HEK293 (cell line): ENCODE data around the gene OR5A1.

ENCODE experiments used
- CTCF ChIA-PET: fragments of 350-600 bp; formaldehyde crosslinking; extraction: SDS; loops from one replicate; lab custom pipeline; 2021; ENCODE audit warnings: antibody characterized with exemption; lab: Yijun Ruan, JAX
- POLR2A ChIA-PET: fragments of 300-600 bp; formaldehyde crosslinking; extraction: SDS; loops from one replicate; lab custom pipeline; 2020; ENCODE audit warnings: antibody characterized with exemption, inconsistent platforms; lab: Yijun Ruan, JAX
- H3K27ac ChIP-seq: fragments of 200-500 bp; sonication (Bioruptor generic); 2 replicates; pipeline ENCODE4 v1.5.1; 2014; ENCODE audit warnings: low read depth, low read length, control low read depth, inconsistent platforms; ENCODE audit errors: extremely low read depth
- H3K36me3 ChIP-seq, 2 experiments: fragments of 200-500 bp in 1 of 2; sonication (Bioruptor generic) in 1 of 2; 1 replicate in 1 of 2; 2 replicates in 1 of 2; pipeline ENCODE4 v1.5.1; 2014 to 2017; ENCODE audit warnings: inconsistent platforms in 2 of 2, low read length in 2 of 2; ENCODE audit not compliant: control insufficient read depth in 2 of 2, insufficient read depth in 1 of 2
- H3K4me1 ChIP-seq: fragments of 200-500 bp; sonication (Bioruptor generic); 2 replicates; pipeline ENCODE4 v1.5.1; 2014; ENCODE audit warnings: mild to moderate bottlenecking, low read length, inconsistent platforms; ENCODE audit not compliant: control insufficient read depth, insufficient read depth
- H3K4me3 ChIP-seq: 2 replicates; pipeline ENCODE4 v1.5.1; 2011; ENCODE audit warnings: low read depth, mild to moderate bottlenecking, control low read depth, low read length, moderate library complexity
- H3K9me3 ChIP-seq: fragments of 200-500 bp; sonication (Bioruptor generic); 2 replicates; pipeline ENCODE4 v1.5.1; 2014; ENCODE audit warnings: low read depth, low read length, inconsistent platforms; ENCODE audit not compliant: control insufficient read depth, insufficient read depth
- GLI2 ChIP-seq: fragments of 450-650 bp; formaldehyde crosslinking; IDR thresholded peaks from 2 replicates; pipeline ENCODE4; 2017; ENCODE audit warnings: missing biosample characterization, missing genetic modification characterization, low read depth, borderline replicate concordance
- HOXC10 ChIP-seq: sonication (generic); formaldehyde crosslinking; IDR thresholded peaks from 2 replicates; pipeline ENCODE4 v1.8.1; 2023; ENCODE audit warnings: mild to moderate bottlenecking, missing genetic modification reagents
- INSM2 ChIP-seq: fragments of 450-650 bp; formaldehyde crosslinking; IDR thresholded peaks from 2 replicates; pipeline ENCODE4 v1.5.1; 2016; ENCODE audit warnings: missing biosample characterization, missing genetic modification characterization
- KLF16 ChIP-seq: fragments of 450-650 bp; formaldehyde crosslinking; IDR thresholded peaks from 2 replicates; pipeline ENCODE4 v1.5.1; 2017; ENCODE audit warnings: missing biosample characterization, missing genetic modification characterization
- MEIS1 ChIP-seq: sonication (generic); formaldehyde crosslinking; IDR thresholded peaks from 2 replicates; pipeline ENCODE4 v1.8.1; 2022; ENCODE audit warnings: missing genetic modification reagents, mild to moderate bottlenecking, borderline replicate concordance
- SP7 ChIP-seq: fragments of 450-650 bp; formaldehyde crosslinking; IDR thresholded peaks from 2 replicates; pipeline ENCODE4 v1.5.1; 2016; ENCODE audit warnings: missing biosample characterization, missing genetic modification characterization
- ZBTB6 ChIP-seq: fragments of 450-650 bp; formaldehyde crosslinking; IDR thresholded peaks from 2 replicates; pipeline ENCODE4 v1.5.1; 2017; ENCODE audit warnings: missing biosample characterization, missing genetic modification characterization
- ZBTB8A ChIP-seq: fragments of 450-650 bp; formaldehyde crosslinking; IDR thresholded peaks from 2 replicates; pipeline ENCODE4 v1.5.1; 2016; ENCODE audit warnings: missing biosample characterization, missing genetic modification characterization
- ZNF175 ChIP-seq: fragments of 450-650 bp; formaldehyde crosslinking; IDR thresholded peaks from 2 replicates; pipeline ENCODE4 v1.5.1; 2016; ENCODE audit warnings: missing biosample characterization, missing genetic modification characterization
- ZNF37A ChIP-seq: fragments of 450-650 bp; IDR thresholded peaks from 2 replicates; pipeline ENCODE4 v1.5.1; 2018; ENCODE audit warnings: missing biosample characterization, missing genetic modification characterization
- ZNF423 ChIP-seq: fragments of 450-650 bp; formaldehyde crosslinking; IDR thresholded peaks from 2 replicates; pipeline ENCODE4 v1.5.1; 2016; ENCODE audit warnings: missing biosample characterization, missing genetic modification characterization
- ZNF510 ChIP-seq: fragments of 450-650 bp; formaldehyde crosslinking; IDR thresholded peaks from 2 replicates; pipeline ENCODE4 v1.5.1; 2018; ENCODE audit warnings: mild to moderate bottlenecking, missing genetic modification characterization, missing biosample characterization; ENCODE audit not compliant: insufficient replicate concordance
- ZNF513 ChIP-seq: fragments of 450-650 bp; IDR thresholded peaks from 2 replicates; pipeline ENCODE4 v1.5.1; 2018; ENCODE audit warnings: missing biosample characterization, missing genetic modification characterization
- ZNF621 ChIP-seq: fragments of 450-650 bp; formaldehyde crosslinking; IDR thresholded peaks from 2 replicates; pipeline ENCODE4 v1.5.1; 2017; ENCODE audit warnings: missing biosample characterization, missing genetic modification characterization
- TF ChIP-seq, protein P1 (sequence below): fragments of 450-650 bp; formaldehyde crosslinking; IDR thresholded peaks from 2 replicates; pipeline ENCODE4 v1.5.1; 2016; ENCODE audit warnings: missing biosample characterization, missing genetic modification characterization, borderline replicate concordance
- TF ChIP-seq, protein P2 (sequence below): fragments of 450-650 bp; formaldehyde crosslinking; IDR thresholded peaks from 2 replicates; pipeline ENCODE4 v1.5.1; 2016; ENCODE audit warnings: missing biosample characterization, missing genetic modification characterization, low read depth
- TF ChIP-seq, protein P3 (sequence below): fragments of 450-650 bp; formaldehyde crosslinking; IDR thresholded peaks from 2 replicates; pipeline ENCODE4 v1.5.1; 2016; ENCODE audit warnings: missing biosample characterization, missing genetic modification characterization, borderline replicate concordance

OR5A1 gene

DNA sequence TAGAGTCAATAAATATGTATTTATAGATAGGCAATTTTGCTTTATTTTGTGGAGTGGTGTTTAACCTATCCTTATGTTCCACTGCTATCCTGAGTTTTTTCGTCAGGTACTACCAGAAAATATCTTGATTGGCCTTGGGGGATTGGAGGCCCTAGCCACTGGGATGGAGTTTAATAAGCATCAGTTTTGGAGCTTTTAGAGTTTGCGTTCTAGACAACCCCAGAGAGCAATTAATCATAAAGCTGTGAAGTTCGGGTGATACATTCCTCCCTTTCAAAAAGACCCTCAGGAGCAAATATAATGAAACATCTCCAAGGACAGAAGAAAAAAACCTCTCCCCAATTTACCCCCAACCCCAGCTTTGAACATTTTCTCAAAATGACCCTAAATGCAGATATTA, at the start of gene OR5A1:
OR5A1 (plus strand) TSS at position 301 of the 400 bp plus-strand sequence. CDS start 6,700 bp downstream, outside the sequence.
- TF ChIP-seq ZNF510, result no peak
- no peak for TF ChIP-seq KLF16
- TF ChIP-seq, protein P1, sequence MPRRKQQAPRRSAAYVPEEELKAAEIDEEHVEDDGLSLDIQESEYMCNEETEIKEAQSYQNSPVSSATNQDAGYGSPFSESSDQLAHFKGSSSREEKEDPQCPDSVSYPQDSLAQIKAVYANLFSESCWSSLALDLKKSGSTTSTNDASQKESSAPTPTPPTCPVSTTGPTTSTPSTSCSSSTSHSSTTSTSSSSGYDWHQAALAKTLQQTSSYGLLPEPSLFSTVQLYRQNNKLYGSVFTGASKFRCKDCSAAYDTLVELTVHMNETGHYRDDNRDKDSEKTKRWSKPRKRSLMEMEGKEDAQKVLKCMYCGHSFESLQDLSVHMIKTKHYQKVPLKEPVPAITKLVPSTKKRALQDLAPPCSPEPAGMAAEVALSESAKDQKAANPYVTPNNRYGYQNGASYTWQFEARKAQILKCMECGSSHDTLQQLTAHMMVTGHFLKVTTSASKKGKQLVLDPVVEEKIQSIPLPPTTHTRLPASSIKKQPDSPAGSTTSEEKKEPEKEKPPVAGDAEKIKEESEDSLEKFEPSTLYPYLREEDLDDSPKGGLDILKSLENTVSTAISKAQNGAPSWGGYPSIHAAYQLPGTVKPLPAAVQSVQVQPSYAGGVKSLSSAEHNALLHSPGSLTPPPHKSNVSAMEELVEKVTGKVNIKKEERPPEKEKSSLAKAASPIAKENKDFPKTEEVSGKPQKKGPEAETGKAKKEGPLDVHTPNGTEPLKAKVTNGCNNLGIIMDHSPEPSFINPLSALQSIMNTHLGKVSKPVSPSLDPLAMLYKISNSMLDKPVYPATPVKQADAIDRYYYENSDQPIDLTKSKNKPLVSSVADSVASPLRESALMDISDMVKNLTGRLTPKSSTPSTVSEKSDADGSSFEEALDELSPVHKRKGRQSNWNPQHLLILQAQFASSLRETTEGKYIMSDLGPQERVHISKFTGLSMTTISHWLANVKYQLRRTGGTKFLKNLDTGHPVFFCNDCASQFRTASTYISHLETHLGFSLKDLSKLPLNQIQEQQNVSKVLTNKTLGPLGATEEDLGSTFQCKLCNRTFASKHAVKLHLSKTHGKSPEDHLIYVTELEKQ (tag by site-specific recombination), result no peak
- TF ChIP-seq, protein P2, sequence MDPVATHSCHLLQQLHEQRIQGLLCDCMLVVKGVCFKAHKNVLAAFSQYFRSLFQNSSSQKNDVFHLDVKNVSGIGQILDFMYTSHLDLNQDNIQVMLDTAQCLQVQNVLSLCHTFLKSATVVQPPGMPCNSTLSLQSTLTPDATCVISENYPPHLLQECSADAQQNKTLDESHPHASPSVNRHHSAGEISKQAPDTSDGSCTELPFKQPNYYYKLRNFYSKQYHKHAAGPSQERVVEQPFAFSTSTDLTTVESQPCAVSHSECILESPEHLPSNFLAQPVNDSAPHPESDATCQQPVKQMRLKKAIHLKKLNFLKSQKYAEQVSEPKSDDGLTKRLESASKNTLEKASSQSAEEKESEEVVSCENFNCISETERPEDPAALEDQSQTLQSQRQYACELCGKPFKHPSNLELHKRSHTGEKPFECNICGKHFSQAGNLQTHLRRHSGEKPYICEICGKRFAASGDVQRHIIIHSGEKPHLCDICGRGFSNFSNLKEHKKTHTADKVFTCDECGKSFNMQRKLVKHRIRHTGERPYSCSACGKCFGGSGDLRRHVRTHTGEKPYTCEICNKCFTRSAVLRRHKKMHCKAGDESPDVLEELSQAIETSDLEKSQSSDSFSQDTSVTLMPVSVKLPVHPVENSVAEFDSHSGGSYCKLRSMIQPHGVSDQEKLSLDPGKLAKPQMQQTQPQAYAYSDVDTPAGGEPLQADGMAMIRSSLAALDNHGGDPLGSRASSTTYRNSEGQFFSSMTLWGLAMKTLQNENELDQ (tag by site-specific recombination), result no peak
- no peak for TF ChIP-seq ZBTB6 (tag by site-specific recombination)
- no peak for TF ChIP-seq GLI2 (tag by site-specific recombination)
- no peak for TF ChIP-seq HOXC10 (CRISPR knock-in tag)
- TF ChIP-seq ZNF423 (tag by site-specific recombination), result no peak
- no peak for TF ChIP-seq SP7 (tag by site-specific recombination)
- TF ChIP-seq ZNF37A (tag by site-specific recombination), result no peak
- TF ChIP-seq ZNF513 (tag by site-specific recombination), result no peak
- no peak for TF ChIP-seq ZNF621
- TF ChIP-seq ZBTB8A (tag by site-specific recombination), result no peak
- TF ChIP-seq INSM2, result no peak
- TF ChIP-seq, protein P3, sequence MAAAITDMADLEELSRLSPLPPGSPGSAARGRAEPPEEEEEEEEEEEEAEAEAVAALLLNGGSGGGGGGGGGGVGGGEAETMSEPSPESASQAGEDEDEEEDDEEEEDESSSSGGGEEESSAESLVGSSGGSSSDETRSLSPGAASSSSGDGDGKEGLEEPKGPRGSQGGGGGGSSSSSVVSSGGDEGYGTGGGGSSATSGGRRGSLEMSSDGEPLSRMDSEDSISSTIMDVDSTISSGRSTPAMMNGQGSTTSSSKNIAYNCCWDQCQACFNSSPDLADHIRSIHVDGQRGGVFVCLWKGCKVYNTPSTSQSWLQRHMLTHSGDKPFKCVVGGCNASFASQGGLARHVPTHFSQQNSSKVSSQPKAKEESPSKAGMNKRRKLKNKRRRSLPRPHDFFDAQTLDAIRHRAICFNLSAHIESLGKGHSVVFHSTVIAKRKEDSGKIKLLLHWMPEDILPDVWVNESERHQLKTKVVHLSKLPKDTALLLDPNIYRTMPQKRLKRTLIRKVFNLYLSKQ (tag by site-specific recombination), result no peak
- no peak for TF ChIP-seq MEIS1 (CRISPR knock-in tag)
- TF ChIP-seq ZNF175 (tag by site-specific recombination), result no peak

More for the DNA sequence above, at the start of gene OR5A1:
- no peaks in the 10 kb centered on the region for H3K36me3 ChIP-seq
- POLR2A ChIA-PET, result interaction anchor here (0.5 kb wide), 1 partner anchor 147 kb away, joined by 4 read pairs; no protein-coding TSS in a partner anchor
- no peak within 1 kb of the TSS for H3K27ac ChIP-seq
- no peaks in the 10 kb centered on the region for H3K9me3 ChIP-seq
- H3K4me3 ChIP-seq, result no peak within 1 kb of the TSS
- CTCF ChIA-PET, result interaction anchor here (0.7 to 1.5 kb wide), 3 partner anchors 34 to 264 kb away, joined by 5 to 12 read pairs (median 6); partner anchors contain the start of gene DTX4
- no peaks in the 10 kb centered on the region for H3K4me1 ChIP-seq
